Ascending aorta (tissue), 2 donors: ENCODE data around the gene PCSK5. TPM values are rescaled to one million over a fixed set of nuclear protein-coding genes. Genes with fewer than 3 reads are reported as not detected.

Experiments
- DNase-seq, 2 donors: peaks; one replicate each; pipeline ENCODE4 v3.0.0-alpha.2; 2019; ENCODE audit warnings: low spot score in 2 of 2
- H3K27ac ChIP-seq, 2 donors: fragments of 200-600 bp; sonication (generic); one replicate each; pipeline ENCODE4 v1.5.1; 2016 to 2017; ENCODE audit warnings: mild to moderate bottlenecking in 1 of 2
- H3K27me3 ChIP-seq: fragments of 200-600 bp; sonication (generic); one replicate; pipeline ENCODE4 v1.5.1; 2017
- H3K36me3 ChIP-seq, 2 donors: fragments of 200-600 bp; sonication (generic); one replicate each; pipeline ENCODE4 v1.5.1; 2016
- H3K4me1 ChIP-seq, 2 donors: fragments of 200-600 bp; sonication (generic); one replicate each; pipeline ENCODE4 v1.5.1; 2016 to 2017; ENCODE audit warnings: mild to moderate bottlenecking in 1 of 2
- H3K4me3 ChIP-seq, 2 donors: fragments of 200-600 bp; sonication (generic); one replicate each; pipeline ENCODE4 v1.5.1; 2016 to 2017; ENCODE audit warnings: mild to moderate bottlenecking in 1 of 2
- H3K9me3 ChIP-seq, 2 donors: fragments of 200-600 bp; sonication (generic); one replicate each; pipeline ENCODE4 v1.5.1; 2016
- intact Hi-C: fragments of 100-400 bp; cut with DNase I; formaldehyde crosslinking; loops from one replicate; pipeline ENCODE4 v1.15.1; 2023
- total RNA-seq: library from RNA; depleted of rRNA; stranded (reverse); fragments of >200 nt; gene quantifications from one replicate; pipeline ENCODE4 v1.1.0, GENCODE V29; 2016
- TF ChIP-seq, protein P1 (sequence below), 3 experiments: fragments of 200-600 bp in 2 of 3; fragments of 450-650 bp in 1 of 3; sonication (generic) in 2 of 3; IDR thresholded peaks; one replicate each; pipeline ENCODE4 v1.5.1; 2016 to 2019; ENCODE audit warnings: antibody characterized with exemption in 3 of 3, mild to moderate bottlenecking in 1 of 3, moderate library complexity in 1 of 3

The PCSK5 gene
- total RNA-seq, 1 donor from 2014 or later, result 66.3 TPM

- intact Hi-C loops, result loop anchor here (5.0 to 10.0 kb wide), 2 partner anchors 44 to 142 kb away; partner anchors contain the start of gene PCSK5
- H3K27ac ChIP-seq, result no peak overlapping the region
- H3K4me3 ChIP-seq, result no peak overlapping the region
- H3K9me3 ChIP-seq, result no peaks in the 10 kb centered on the region
- TF ChIP-seq, protein P1, sequence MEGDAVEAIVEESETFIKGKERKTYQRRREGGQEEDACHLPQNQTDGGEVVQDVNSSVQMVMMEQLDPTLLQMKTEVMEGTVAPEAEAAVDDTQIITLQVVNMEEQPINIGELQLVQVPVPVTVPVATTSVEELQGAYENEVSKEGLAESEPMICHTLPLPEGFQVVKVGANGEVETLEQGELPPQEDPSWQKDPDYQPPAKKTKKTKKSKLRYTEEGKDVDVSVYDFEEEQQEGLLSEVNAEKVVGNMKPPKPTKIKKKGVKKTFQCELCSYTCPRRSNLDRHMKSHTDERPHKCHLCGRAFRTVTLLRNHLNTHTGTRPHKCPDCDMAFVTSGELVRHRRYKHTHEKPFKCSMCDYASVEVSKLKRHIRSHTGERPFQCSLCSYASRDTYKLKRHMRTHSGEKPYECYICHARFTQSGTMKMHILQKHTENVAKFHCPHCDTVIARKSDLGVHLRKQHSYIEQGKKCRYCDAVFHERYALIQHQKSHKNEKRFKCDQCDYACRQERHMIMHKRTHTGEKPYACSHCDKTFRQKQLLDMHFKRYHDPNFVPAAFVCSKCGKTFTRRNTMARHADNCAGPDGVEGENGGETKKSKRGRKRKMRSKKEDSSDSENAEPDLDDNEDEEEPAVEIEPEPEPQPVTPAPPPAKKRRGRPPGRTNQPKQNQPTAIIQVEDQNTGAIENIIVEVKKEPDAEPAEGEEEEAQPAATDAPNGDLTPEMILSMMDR (IDR thresholded peaks at IDR 0.05), result no peak
- peaks cover 4 to 18% of the 10 kb centered on the region in 2 donors for H3K36me3 ChIP-seq
- peaks cover 0 to 3% of the 10 kb centered on the region in 2 donors for H3K4me1 ChIP-seq
- DNase-seq, result no peak
- H3K27me3 ChIP-seq, result no peaks in the 10 kb centered on the region
Observed at GRCh38 chr9:76036762-76037161, 146.3 kb downstream of the PCSK5 start.

- H3K9me3 ChIP-seq, result no peaks in the 10 kb centered on the region
- TF ChIP-seq, protein P1 (IDR thresholded peaks at IDR 0.05), result no peak
- H3K27me3 ChIP-seq, result no peaks in the 10 kb centered on the region
- no peak overlapping the region for H3K27ac ChIP-seq
- no peak for DNase-seq
- no peak overlapping the region for H3K4me3 ChIP-seq
- intact Hi-C loops, result loop anchor here (5.0 to 10.0 kb wide), 2 partner anchors 45 to 143 kb away; partner anchors contain the start of gene PCSK5
- H3K4me1 ChIP-seq, result peaks cover 0 to 2% of the 10 kb centered on the region in 2 donors
- H3K36me3 ChIP-seq, result peaks cover 4 to 22% of the 10 kb centered on the region in 2 donors
Observed at GRCh38 chr9:76037587-76038225, 147.2 kb downstream of the PCSK5 start.

- Histone ChIP-seq H3K27ac (no peak overlapping the region), H3K4me3 (no peak overlapping the region), H3K36me3 (peaks cover 4 to 24% of the 10 kb centered on the region in 2 donors), H3K9me3 (no peaks in the 10 kb centered on the region), H3K4me1 (no peaks in the 10 kb centered on the region), H3K27me3 (no peaks in the 10 kb centered on the region)
- no peak for DNase-seq
- TF ChIP-seq, protein P1 (IDR thresholded peaks at IDR 0.05), result no peak
- intact Hi-C loops, result loop anchor here (5.0 to 10.0 kb wide), 2 partner anchors 46 to 144 kb away; partner anchors contain the start of gene PCSK5
Observed at GRCh38 chr9:76038431-76038830, 148.0 kb downstream of the PCSK5 start.

- H3K27me3 ChIP-seq, result no peaks in the 10 kb centered on the region
- H3K36me3 ChIP-seq, result peaks cover 0 to 6% of the 10 kb centered on the region in 2 donors
- TF ChIP-seq, protein P1 (IDR thresholded peaks at IDR 0.05), result no peak
- H3K27ac ChIP-seq, result no peak overlapping the region
- intact Hi-C loops, result no loop called here
- no peak overlapping the region for H3K4me3 ChIP-seq
- no peak for DNase-seq
- H3K4me1 ChIP-seq, result no peaks in the 10 kb centered on the region
- H3K9me3 ChIP-seq, result no peaks in the 10 kb centered on the region
Observed at GRCh38 chr9:76044266-76044819, 153.9 kb downstream of the PCSK5 start.

DNA sequence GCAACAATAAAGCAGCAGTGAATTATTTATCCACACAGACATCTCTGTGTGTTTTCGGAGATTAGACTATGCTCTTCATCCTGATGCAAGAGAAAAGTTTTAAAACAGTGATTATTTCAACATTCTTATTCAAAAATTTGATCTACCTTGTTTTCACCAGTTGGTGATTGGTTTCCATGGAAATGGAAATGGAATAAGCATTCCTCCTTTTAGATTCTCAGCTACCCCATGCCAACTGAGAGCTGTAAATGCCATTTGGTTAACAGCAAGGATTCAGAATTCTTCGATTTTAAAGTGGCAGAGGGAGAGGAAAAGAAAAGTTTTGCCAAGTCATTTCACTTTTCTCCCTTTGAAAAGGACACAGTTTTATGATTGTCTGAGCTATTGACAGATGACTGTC is 154.7 kb downstream of the PCSK5 start:
- intact Hi-C loops, result no loop called here
- Histone ChIP-seq H3K9me3 (no peaks in the 10 kb centered on the region), H3K27ac (no peak overlapping the region), H3K4me3 (no peak overlapping the region), H3K4me1 (no peaks in the 10 kb centered on the region), H3K27me3 (no peaks in the 10 kb centered on the region), H3K36me3 (peaks cover 0 to 6% of the 10 kb centered on the region in 2 donors)
- no peak for DNase-seq
- TF ChIP-seq, protein P1 (IDR thresholded peaks at IDR 0.05), result no peak
